Glomerular visceral epithelial cell (primary cell): ENCODE results near the gene PTRH1.

Experiments
- DNase-seq: peaks from one replicate; pipeline ENCODE4 v3.0.0-alpha.2; 2016; ENCODE audit errors: extremely low spot score

The PTRH1 gene

GRCh38 chr9:127720031-127720864 is 4.8 kb upstream of the PTRH1 start:
- DNase-seq: no peak

- no peak for DNase-seq
Observed at GRCh38 chr9:127717766-127718165, 2.3 kb upstream of the PTRH1 start.

GRCh38 chr9:127716412-127716811 is 949 bp upstream of the PTRH1 start:
- DNase-seq: no peak

GRCh38 chr9:127714951-127715469 is 453 bp downstream of the PTRH1 start:
- DNase-seq: no peak

GRCh38 chr9:127714020-127714750 is 1.3 kb downstream of the PTRH1 start:
- no peak for DNase-seq

- no peak for DNase-seq
Observed at GRCh38 chr9:127712867-127713266, 2.6 kb downstream of the PTRH1 start.

- DNase-seq: no peak
Observed at GRCh38 chr9:127712371-127712770, 3.1 kb downstream of the PTRH1 start.

GRCh38 chr9:127711831-127712274 is 3.6 kb downstream of the PTRH1 start:
- DNase-seq: no peak

GRCh38 chr9:127711226-127711701 is 4.2 kb downstream of the PTRH1 start:
- no peak for DNase-seq

GRCh38 chr9:127710204-127710783 is 5.2 kb downstream of the PTRH1 start:
- DNase-seq: no peak

- no peak for DNase-seq
Observed at GRCh38 chr9:127708952-127709587, 6.4 kb downstream of the PTRH1 start.

- no peak for DNase-seq
Observed at GRCh38 chr9:127707766-127708165, 7.7 kb downstream of the PTRH1 start.

- no peak for DNase-seq
Observed at GRCh38 chr9:127706836-127707241, 8.6 kb downstream of the PTRH1 start, which contains the start of gene CFAP157. Gene CFAP157, plus strand, starts transcription at chr9:127706988. Its CDS starts 44 bp downstream, at chr9:127707032.

- no peak for DNase-seq
Observed at GRCh38 chr9:127705577-127706379, 9.7 kb downstream of the PTRH1 start.

GRCh38 chr9:127703289-127703946 is 12.0 kb downstream of the PTRH1 start:
- no peak for DNase-seq

GRCh38 chr9:127700594-127701255 is 14.7 kb downstream of the PTRH1 start:
- no peak for DNase-seq

- no peak for DNase-seq
Observed at GRCh38 chr9:127700140-127700539, 15.3 kb downstream of the PTRH1 start.

GRCh38 chr9:127698985-127699670 is 16.3 kb downstream of the PTRH1 start:
- no peak for DNase-seq

- no peak for DNase-seq
Observed at GRCh38 chr9:127698386-127698785, 17.1 kb downstream of the PTRH1 start.
